ENCODE measurements around the gene RBM10. TPM values are rescaled to one million over a fixed set of nuclear protein-coding genes. Genes with fewer than 3 reads are reported as not detected.

Gene RBM10
- total and polyA plus RNA-seq, 2 donors (not counting 3 experiments of a cell fraction or from before 2014, with no cell fraction given) = 37.3 to 51.5 TPM

GRCh38 chrX:47198026-47198686 is 53.1 kb downstream of the RBM10 start:
- DNase-seq (ENCODE audit: low read depth, low spot score) = no peak
- FAIRE-seq = no peak
- no peak overlapping the region for H3K9ac ChIP-seq (replicated peaks; ENCODE audit: extremely low read depth, insufficient read depth, low read length)
- H3K27ac ChIP-seq (ENCODE audit: insufficient read depth, low read depth, low read length) = no peak overlapping the region
- BruUV-seq (replicated peaks) = no TSS peak
- TF ChIP-seq POLR2A (IDR thresholded peaks at IDR 0.05; ENCODE audit: low read depth, low read length) (no peak), MAX (IDR thresholded peaks at IDR 0.05; ENCODE audit: insufficient read depth, insufficient read length) (no peak), CTCF (IDR thresholded peaks at IDR 0.05; ENCODE audit: extremely low read depth in 1 of 2, insufficient read depth in 1 of 2, low read depth in 1 of 2, low read length in 2 of 2) (no peak), POLR2AphosphoS5 (IDR thresholded peaks at IDR 0.05; ENCODE audit: insufficient read depth, low read depth, low read length) (no peak), EZH2 (IDR thresholded peaks at IDR 0.05; ENCODE audit: borderline replicate concordance, low read depth, low read length, severe bottlenecking) (no peak), FOS (IDR thresholded peaks at IDR 0.05; ENCODE audit: borderline replicate concordance, insufficient read depth, low read length) (no peak), MYC (IDR thresholded peaks at IDR 0.05; ENCODE audit: low read depth, low read length) (no peak), JUN (IDR thresholded peaks at IDR 0.05; ENCODE audit: borderline replicate concordance, insufficient read depth, insufficient read length, low read depth) (no peak), GATA2 (IDR thresholded peaks at IDR 0.05; ENCODE audit: insufficient read depth, insufficient read length, low read depth, low read length) (no peak)
- H3K27me3 ChIP-seq (ENCODE audit: control insufficient read depth in 2 of 2, insufficient read depth in 2 of 2, low read length in 2 of 2) = no peaks in the 10 kb centered on the region
- intact Hi-C loops (cut with micrococcal nuclease) = no loop called here
- H3K9me3 ChIP-seq (replicated peaks; ENCODE audit: control insufficient read depth, insufficient read depth, low read length) = no peaks in the 10 kb centered on the region
- H3K4me3 ChIP-seq (replicated peaks in 1 of 3; ENCODE audit: insufficient read depth in 1 of 3, low read depth in 1 of 3, low read length in 3 of 3) = no peak overlapping the region
- CTCF ChIA-PET = no interaction called here
- no peak overlapping the region for H3K4me2 ChIP-seq (ENCODE audit: insufficient read depth, low read length)
- POLR2A ChIA-PET = no interaction called here
- peaks cover 25% of the 10 kb centered on the region for H3K4me1 ChIP-seq (ENCODE audit: control insufficient read depth, extremely low read depth, insufficient read depth, low read length)
- peaks cover 12 to 44% of the 10 kb centered on the region in 2 experiments for H3K36me3 ChIP-seq (ENCODE audit: control insufficient read depth in 2 of 2, extremely low read depth in 1 of 2, insufficient read depth in 2 of 2, low read length in 2 of 2)
- dilution Hi-C loops (cut with MboI; ENCODE audit: extremely low pct_ligation_motif_present, low sequenced_read_pairs) = no loop called here
- H3K9me1 ChIP-seq (replicated peaks; ENCODE audit: control insufficient read depth, extremely low read depth, insufficient read depth, low read length) = no peaks in the 10 kb centered on the region
- H4K20me1 ChIP-seq (replicated peaks; ENCODE audit: control insufficient read depth, extremely low read depth, insufficient read depth, low read length) = no peaks in the 10 kb centered on the region
- peaks cover 58% of the 10 kb centered on the region for H3K79me2 ChIP-seq (ENCODE audit: control insufficient read depth, insufficient read depth, low read length)
- no peak overlapping the region for H2AFZ ChIP-seq (ENCODE audit: low read depth, low read length)

Data from endothelial cell of umbilical vein (primary cell).